Measurements from ENCODE around the gene DHODH.
"Not testable (repeated sequence)": the region's sequence is repeated elsewhere in the genome, so short reads cannot be mapped to it uniquely, and the experiment has no call there.

GRCh38 chr16:72075067-72075466 is 66.5 kb downstream of the DHODH start:
- not testable (repeated sequence) for TF ChIP-seq EGR1 (IDR thresholded peaks at IDR 0.05; ENCODE audit: borderline replicate concordance, low read depth, low read length); ZNF274 (IDR thresholded peaks at IDR 0.05; ENCODE audit: borderline replicate concordance, extremely low read depth, low read length); POLR2A (IDR thresholded peaks at IDR 0.05; ENCODE audit: control extremely low read depth in 1 of 2, low read depth in 2 of 2, low read length in 2 of 2); MAFK (IDR thresholded peaks at IDR 0.05; ENCODE audit: low read depth, low read length); EP300 (IDR thresholded peaks at IDR 0.05; ENCODE audit: borderline replicate concordance in 1 of 2, low read depth in 2 of 2, low read length in 2 of 2); POU5F1 (IDR thresholded peaks at IDR 0.05; ENCODE audit: low read depth, low read length); FOSL1 (IDR thresholded peaks at IDR 0.05; ENCODE audit: insufficient read depth, low read depth, low read length); CTCF (IDR thresholded peaks at IDR 0.05; ENCODE audit: control extremely low read depth in 1 of 3, insufficient read depth in 1 of 3, low read depth in 1 of 3, low read length in 3 of 3)
